GM12878 (cell line): ENCODE results near the gene CHMP1B. TPM values are rescaled to one million over a fixed set of nuclear protein-coding genes. Genes with fewer than 3 reads are reported as not detected.

Experiments
- ATAC-seq: fragments of 200-7000 bp; cut with Tn5 transposase; 3 replicates; pipeline ENCODE4 v1.9.1; 2020; ENCODE audit warnings: mild to moderate bottlenecking, moderate library complexity
- BruUV-seq: library from RNA; stranded (reverse); fragments of 400-500 nt; replicated peaks from 2 replicates; lab custom pipeline; 2021; lab: Mats Ljungman, UMichigan
- CTCF ChIA-PET: fragments of 300-600 bp; sonication (Branson Sonifier 250); formaldehyde crosslinking; extraction: SDS; loops from one replicate; lab custom pipeline; 2021; ENCODE audit warnings: inconsistent platforms; lab: Yijun Ruan, JAX
- POLR2A ChIA-PET: fragments of 350-600 bp; formaldehyde crosslinking; extraction: SDS; loops from one replicate; lab custom pipeline; 2021; ENCODE audit warnings: inconsistent platforms; lab: Charles Lee
- RAD21 ChIA-PET: fragments of 300-600 bp; sonication (Branson Sonifier 250); formaldehyde crosslinking; loops from one replicate; lab custom pipeline; 2023; ENCODE audit warnings: antibody characterized with exemption; ENCODE audit not compliant: unreplicated experiment; lab: Charles Lee
- SMC1A ChIA-PET: fragments of 300-600 bp; sonication (Branson Sonifier 250); formaldehyde crosslinking; loops from one replicate; lab custom pipeline; 2023; ENCODE audit not compliant: unreplicated experiment, uncharacterized antibody; lab: Charles Lee
- DNase-seq: peaks from one replicate; pipeline ENCODE4 v3.0.0-alpha.2; 2011; ENCODE audit warnings: low read depth, low spot score
- FAIRE-seq: peaks from 3 replicates; lab custom pipeline; 2011; peaks lifted over from hg19 to GRCh38; lab: Jason Lieb, UNC
- H2AFZ ChIP-seq: 2 replicates; pipeline ENCODE4 v1.6.0; 2011; ENCODE audit warnings: low read depth, low read length, control low read depth; ENCODE audit not compliant: control insufficient read depth
- H3K27ac ChIP-seq: 2 replicates; pipeline ENCODE4 v1.5.1; 2011; ENCODE audit warnings: control low read depth; ENCODE audit not compliant: control insufficient read depth, insufficient read depth
- H3K27me3 ChIP-seq, 2 experiments: replicated peaks in 1 of 2; 2 replicates each; pipeline versions ENCODE4 v1.6.0 to v1.6.1; 2011; ENCODE audit warnings: low read length in 1 of 2; ENCODE audit not compliant: control insufficient read depth in 2 of 2, insufficient read depth in 2 of 2
- H3K36me3 ChIP-seq, 2 experiments: 2 replicates each; pipeline ENCODE4 v1.5.1; 2011; ENCODE audit warnings: low read length in 1 of 2; ENCODE audit not compliant: control insufficient read depth in 2 of 2, insufficient read depth in 2 of 2
- H3K4me1 ChIP-seq: 2 replicates; pipeline ENCODE4 v1.6.1; 2011; ENCODE audit warnings: mild to moderate bottlenecking, low read length, moderate library complexity, mixed read lengths; ENCODE audit not compliant: control insufficient read depth, insufficient read depth
- H3K4me2 ChIP-seq: 2 replicates; pipeline ENCODE4 v1.6.0; 2011; ENCODE audit warnings: control low read depth; ENCODE audit not compliant: control insufficient read depth, insufficient read depth
- H3K4me3 ChIP-seq: fragments of 200-600 bp; sonication (generic); 2 replicates; pipeline ENCODE4 v1.5.1; 2016
- H3K79me2 ChIP-seq: 2 replicates; pipeline ENCODE4 v1.6.0; 2011; ENCODE audit warnings: low read length; ENCODE audit not compliant: control insufficient read depth, insufficient read depth
- H3K9ac ChIP-seq: 2 replicates; pipeline ENCODE4 v1.8.0; 2011; ENCODE audit warnings: low read length, control low read depth, mixed read lengths; ENCODE audit not compliant: control insufficient read depth, insufficient read depth
- H3K9me3 ChIP-seq: replicated peaks from 3 replicates; pipeline ENCODE4 v1.5.1; 2011; ENCODE audit warnings: mild to moderate bottlenecking, low read length; ENCODE audit not compliant: control insufficient read depth, insufficient read depth
- H4K20me1 ChIP-seq: 2 replicates; pipeline ENCODE4 v1.6.0; 2011; ENCODE audit not compliant: control insufficient read depth, insufficient read depth
- BRCA1 ChIP-seq: IDR thresholded peaks from 2 replicates; pipeline ENCODE4 v1.6.1; 2011; ENCODE audit warnings: low read depth, low read length, improper control_type of control experiment
- ETV6 ChIP-seq, 2 experiments: fragments of 450-650 bp in 1 of 2; IDR thresholded peaks in 1 of 2; conservative IDR thresholded peaks in 1 of 2; 2 replicates each; pipeline ENCODE4 v1.6.1; 2014; ENCODE audit warnings: antibody characterized with exemption in 1 of 2, borderline replicate concordance in 1 of 2, low read depth in 1 of 2, mild to moderate bottlenecking in 1 of 2, moderate library complexity in 1 of 2
- IRF4 ChIP-seq: IDR thresholded peaks from 2 replicates; pipeline ENCODE4 v1.6.1; 2011; ENCODE audit warnings: low read depth, low read length
- KAT2A ChIP-seq: conservative IDR thresholded peaks from 2 replicates; pipeline ENCODE4 v1.6.1; 2011; ENCODE audit warnings: low read depth, low read length; ENCODE audit not compliant: control insufficient read depth
- RCOR1 ChIP-seq: conservative IDR thresholded peaks from 2 replicates; pipeline ENCODE4 v1.6.1; 2012; ENCODE audit warnings: low read depth, low read length, improper control_type of control experiment
- STAT3 ChIP-seq: IDR thresholded peaks from 2 replicates; pipeline ENCODE4 v1.6.1; 2011; ENCODE audit warnings: low read depth, low read length, improper control_type of control experiment
- WRNIP1 ChIP-seq: IDR thresholded peaks from 2 replicates; pipeline ENCODE4 v1.6.1; 2011; ENCODE audit warnings: low read depth, low read length, improper control_type of control experiment, borderline replicate concordance
- ZNF274 ChIP-seq: IDR thresholded peaks from one replicate; pipeline ENCODE4 v1.8.0; 2011; ENCODE audit not compliant: insufficient read length, insufficient read depth
- ZZZ3 ChIP-seq: IDR thresholded peaks from 2 replicates; pipeline ENCODE4 v1.6.1; 2011; ENCODE audit warnings: low read depth; ENCODE audit not compliant: control insufficient read depth, insufficient read length
- WGBS: methylation state at CpG from one replicate; pipeline ENCODE4 v1.1.6; 2016; ENCODE audit warnings: low lambda C conversion rate; ENCODE audit not compliant: insufficient replicate concordance, insufficient coverage; ENCODE audit errors: missing lambda C conversion rate; 5-methylcytosine and 5-hydroxymethylcytosine counted together
- in situ Hi-C: fragments of 300-500 bp; cut with MboI; formaldehyde crosslinking; loops from 9 replicates; pipeline ENCODE4 v1.14.3; 2018; ENCODE audit warnings: mixed read lengths
- intact Hi-C: fragments of 100-400 bp; cut with micrococcal nuclease; formaldehyde crosslinking; loops from one replicate; pipeline ENCODE4 v1.14.2; 2022; ENCODE audit not compliant: unreplicated experiment
- polyA plus RNA-seq, 11 experiments: library from polyadenylated mRNA; depleted of rRNA in 4 of 11; unstranded in 6 of 11; stranded (reverse) in 5 of 11; fragments of >200 nt; fragmentation: Nextera tagmentation in 4 of 11; fragmentation: Illumina TruSeq in 1 of 11; extraction: Ambion mirVana in 4 of 11; extraction: Trizol in 1 of 11; gene quantifications; 1 replicate in 1 of 11; 2 replicates in 10 of 11; pipeline versions ENCODE4 v1.2.1 to v1.2.3, GENCODE V29; 2011 to 2016; ENCODE audit warnings: inconsistent platforms in 2 of 11, missing spikeins in 2 of 11, low read depth in 1 of 11
- total RNA-seq, 4 experiments: library from RNA; depleted of rRNA in 3 of 4; stranded (reverse); fragments of >200 nt in 3 of 4; fragmentation: Illumina TruSeq in 1 of 4; extraction: Trizol in 1 of 4; gene quantifications; 2 replicates each; pipeline versions ENCODE4 v1.2.1 to v1.2.3, GENCODE V29; 2013 to 2021
- TF ChIP-seq, protein P1 (sequence below): fragments of 450-650 bp; IDR thresholded peaks from 2 replicates; pipeline ENCODE4 v1.6.1; 2016; ENCODE audit warnings: mild to moderate bottlenecking
- TF ChIP-seq, protein P2 (sequence below): IDR thresholded peaks from 2 replicates; pipeline ENCODE4 v1.6.1; 2011; ENCODE audit warnings: borderline replicate concordance, low read depth, mild to moderate bottlenecking, moderate library complexity, low read length; ENCODE audit not compliant: insufficient read depth, poor library complexity, severe bottlenecking
- TF ChIP-seq, protein P3 (sequence below): fragments of 450-650 bp; conservative IDR thresholded peaks from 2 replicates; pipeline ENCODE4 v1.6.1; 2017; ENCODE audit warnings: mild to moderate bottlenecking, moderate library complexity
- TF ChIP-seq, protein P4 (sequence below): IDR thresholded peaks from 2 replicates; pipeline ENCODE4 v1.6.1; 2011; ENCODE audit warnings: mild to moderate bottlenecking, low read depth, low read length, moderate library complexity; ENCODE audit not compliant: insufficient replicate concordance
- TF ChIP-seq, protein P5 (sequence below): fragments of 450-650 bp; IDR thresholded peaks from 2 replicates; pipeline ENCODE4 v1.6.1; 2018; ENCODE audit warnings: borderline replicate concordance, mild to moderate bottlenecking; ENCODE audit not compliant: partially characterized antibody

Gene CHMP1B
- total and polyA plus RNA-seq, 10 of the 15 experiments (the other 5 are each of a cell fraction or from before 2014, with no cell fraction given) = 8.5 to 24.0 (median 18.6) TPM

DNA sequence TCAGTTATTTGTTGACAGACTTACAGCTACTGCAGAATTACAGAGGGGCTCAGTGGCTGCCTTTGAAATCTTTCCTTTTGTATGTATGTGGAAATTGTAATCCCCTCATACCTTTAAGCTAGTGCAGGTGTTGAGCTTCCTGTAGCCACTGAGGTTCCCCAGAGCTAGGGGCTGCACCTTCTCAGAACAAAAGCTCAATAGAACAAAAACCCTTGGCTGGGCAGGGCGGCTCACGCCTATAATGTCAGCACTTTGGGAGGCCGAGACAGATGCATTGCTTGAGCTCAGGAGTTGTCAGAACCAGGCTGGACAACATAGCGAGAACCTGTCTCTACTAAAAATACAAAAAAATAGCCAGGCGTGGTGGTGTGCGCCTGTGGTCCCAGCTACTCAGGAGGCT lies 41.3 kb upstream of the CHMP1B start:
- intact Hi-C loops = loop anchor here (10.0 kb wide), 1 partner anchor 55 kb away; no protein-coding TSS in a partner anchor
- BruUV-seq = no TSS peak
- POLR2A ChIA-PET = no interaction called here

More for the DNA sequence above, 41.3 kb upstream of the CHMP1B start:
- WGBS = 60% methylated on average over 6 of the region's 6 CpGs
- Histone ChIP-seq H4K20me1 (no peaks in the 10 kb centered on the region), H3K4me1 (no peaks in the 10 kb centered on the region), H3K4me3 (no peak overlapping the region), H2AFZ (no peak overlapping the region), H3K36me3 (no peaks in the 10 kb centered on the region), H3K79me2 (no peaks in the 10 kb centered on the region), H3K27ac (no peak overlapping the region), H3K9me3 (no peaks in the 10 kb centered on the region), H3K9ac (no peak overlapping the region), H3K4me2 (no peak overlapping the region), H3K27me3 (no peaks in the 10 kb centered on the region; a peak in 2 of 4 replicates)
- ChIA-PET SMC1A (interaction anchor here (1.0 kb wide), 1 partner anchor 19 kb away, joined by 4 read pairs; no protein-coding TSS in a partner anchor), CTCF (no interaction called here), RAD21 (no interaction called here)
- no peak for DNase-seq
- FAIRE-seq = no peak
- TF ChIP-seq, protein P1, sequence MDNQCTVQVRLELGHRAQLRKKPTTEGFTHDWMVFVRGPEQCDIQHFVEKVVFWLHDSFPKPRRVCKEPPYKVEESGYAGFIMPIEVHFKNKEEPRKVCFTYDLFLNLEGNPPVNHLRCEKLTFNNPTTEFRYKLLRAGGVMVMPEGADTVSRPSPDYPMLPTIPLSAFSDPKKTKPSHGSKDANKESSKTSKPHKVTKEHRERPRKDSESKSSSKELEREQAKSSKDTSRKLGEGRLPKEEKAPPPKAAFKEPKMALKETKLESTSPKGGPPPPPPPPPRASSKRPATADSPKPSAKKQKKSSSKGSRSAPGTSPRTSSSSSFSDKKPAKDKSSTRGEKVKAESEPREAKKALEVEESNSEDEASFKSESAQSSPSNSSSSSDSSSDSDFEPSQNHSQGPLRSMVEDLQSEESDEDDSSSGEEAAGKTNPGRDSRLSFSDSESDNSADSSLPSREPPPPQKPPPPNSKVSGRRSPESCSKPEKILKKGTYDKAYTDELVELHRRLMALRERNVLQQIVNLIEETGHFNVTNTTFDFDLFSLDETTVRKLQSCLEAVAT = no peak
- TF ChIP-seq WRNIP1 (no peak), BRCA1 (no peak), ZNF274 (no peak), ETV6 (conservative IDR thresholded peaks at IDR 0.05 in 1 of 2, IDR thresholded peaks at IDR 0.05 in 1 of 2; ENCODE audit: borderline replicate concordance in 1 of 2, low read depth in 1 of 2) (no peak), ZZZ3 (no peak), STAT3 (no peak), RCOR1 (no peak), KAT2A (no peak), IRF4 (no peak)
- TF ChIP-seq, protein P2, sequence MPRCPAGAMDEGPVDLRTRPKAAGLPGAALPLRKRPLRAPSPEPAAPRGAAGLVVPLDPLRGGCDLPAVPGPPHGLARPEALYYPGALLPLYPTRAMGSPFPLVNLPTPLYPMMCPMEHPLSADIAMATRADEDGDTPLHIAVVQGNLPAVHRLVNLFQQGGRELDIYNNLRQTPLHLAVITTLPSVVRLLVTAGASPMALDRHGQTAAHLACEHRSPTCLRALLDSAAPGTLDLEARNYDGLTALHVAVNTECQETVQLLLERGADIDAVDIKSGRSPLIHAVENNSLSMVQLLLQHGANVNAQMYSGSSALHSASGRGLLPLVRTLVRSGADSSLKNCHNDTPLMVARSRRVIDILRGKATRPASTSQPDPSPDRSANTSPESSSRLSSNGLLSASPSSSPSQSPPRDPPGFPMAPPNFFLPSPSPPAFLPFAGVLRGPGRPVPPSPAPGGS = no peak
- TF ChIP-seq, protein P3, sequence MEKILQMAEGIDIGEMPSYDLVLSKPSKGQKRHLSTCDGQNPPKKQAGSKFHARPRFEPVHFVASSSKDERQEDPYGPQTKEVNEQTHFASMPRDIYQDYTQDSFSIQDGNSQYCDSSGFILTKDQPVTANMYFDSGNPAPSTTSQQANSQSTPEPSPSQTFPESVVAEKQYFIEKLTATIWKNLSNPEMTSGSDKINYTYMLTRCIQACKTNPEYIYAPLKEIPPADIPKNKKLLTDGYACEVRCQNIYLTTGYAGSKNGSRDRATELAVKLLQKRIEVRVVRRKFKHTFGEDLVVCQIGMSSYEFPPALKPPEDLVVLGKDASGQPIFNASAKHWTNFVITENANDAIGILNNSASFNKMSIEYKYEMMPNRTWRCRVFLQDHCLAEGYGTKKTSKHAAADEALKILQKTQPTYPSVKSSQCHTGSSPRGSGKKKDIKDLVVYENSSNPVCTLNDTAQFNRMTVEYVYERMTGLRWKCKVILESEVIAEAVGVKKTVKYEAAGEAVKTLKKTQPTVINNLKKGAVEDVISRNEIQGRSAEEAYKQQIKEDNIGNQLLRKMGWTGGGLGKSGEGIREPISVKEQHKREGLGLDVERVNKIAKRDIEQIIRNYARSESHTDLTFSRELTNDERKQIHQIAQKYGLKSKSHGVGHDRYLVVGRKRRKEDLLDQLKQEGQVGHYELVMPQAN = no peak
- TF ChIP-seq, protein P4, sequence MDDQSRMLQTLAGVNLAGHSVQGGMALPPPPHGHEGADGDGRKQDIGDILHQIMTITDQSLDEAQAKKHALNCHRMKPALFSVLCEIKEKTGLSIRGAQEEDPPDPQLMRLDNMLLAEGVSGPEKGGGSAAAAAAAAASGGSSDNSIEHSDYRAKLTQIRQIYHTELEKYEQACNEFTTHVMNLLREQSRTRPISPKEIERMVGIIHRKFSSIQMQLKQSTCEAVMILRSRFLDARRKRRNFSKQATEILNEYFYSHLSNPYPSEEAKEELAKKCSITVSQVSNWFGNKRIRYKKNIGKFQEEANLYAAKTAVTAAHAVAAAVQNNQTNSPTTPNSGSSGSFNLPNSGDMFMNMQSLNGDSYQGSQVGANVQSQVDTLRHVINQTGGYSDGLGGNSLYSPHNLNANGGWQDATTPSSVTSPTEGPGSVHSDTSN = no peak
- TF ChIP-seq, protein P5, sequence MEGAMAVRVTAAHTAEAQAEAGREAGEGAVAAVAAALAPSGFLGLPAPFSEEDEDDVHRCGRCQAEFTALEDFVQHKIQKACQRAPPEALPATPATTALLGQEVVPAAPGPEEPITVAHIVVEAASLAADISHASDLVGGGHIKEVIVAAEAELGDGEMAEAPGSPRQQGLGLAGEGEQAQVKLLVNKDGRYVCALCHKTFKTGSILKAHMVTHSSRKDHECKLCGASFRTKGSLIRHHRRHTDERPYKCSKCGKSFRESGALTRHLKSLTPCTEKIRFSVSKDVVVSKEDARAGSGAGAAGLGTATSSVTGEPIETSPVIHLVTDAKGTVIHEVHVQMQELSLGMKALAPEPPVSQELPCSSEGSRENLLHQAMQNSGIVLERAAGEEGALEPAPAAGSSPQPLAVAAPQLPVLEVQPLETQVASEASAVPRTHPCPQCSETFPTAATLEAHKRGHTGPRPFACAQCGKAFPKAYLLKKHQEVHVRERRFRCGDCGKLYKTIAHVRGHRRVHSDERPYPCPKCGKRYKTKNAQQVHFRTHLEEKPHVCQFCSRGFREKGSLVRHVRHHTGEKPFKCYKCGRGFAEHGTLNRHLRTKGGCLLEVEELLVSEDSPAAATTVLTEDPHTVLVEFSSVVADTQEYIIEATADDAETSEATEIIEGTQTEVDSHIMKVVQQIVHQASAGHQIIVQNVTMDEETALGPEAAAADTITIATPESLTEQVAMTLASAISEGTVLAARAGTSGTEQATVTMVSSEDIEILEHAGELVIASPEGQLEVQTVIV = no peak
- in situ Hi-C loops = no loop called here
- ATAC-seq = no peak
